ENCODE data around the gene RC3H1.
"Not testable (repeated sequence)": the region's sequence is repeated elsewhere in the genome, so short reads cannot be mapped to it uniquely, and the experiment has no call there.

Gene RC3H1

DNA sequence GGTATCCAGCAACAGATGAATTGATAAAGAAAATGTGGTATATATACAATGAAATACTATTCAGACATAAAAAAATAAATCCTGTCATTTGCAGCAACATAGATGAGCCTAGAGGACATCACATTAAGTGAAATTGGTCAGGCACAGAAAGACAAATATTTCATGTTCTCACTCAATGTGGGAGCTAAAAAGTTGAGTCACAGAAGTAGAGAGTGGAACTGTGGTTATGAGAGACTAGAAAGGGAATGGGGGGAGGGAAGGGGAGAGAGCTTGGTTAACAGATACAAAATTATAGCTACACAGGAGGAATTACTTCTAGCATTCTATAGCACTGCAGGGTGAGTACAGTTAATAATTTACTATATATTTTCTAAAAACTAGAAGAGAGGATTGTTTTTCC, 68.0 kb downstream of the RC3H1 start:
- DNase-seq (ENCODE audit: low read depth): no peak

GRCh38 chr1:173948594-173948993, 73.6 kb downstream of the RC3H1 start:
- DNase-seq (ENCODE audit: low read depth): no peak

DNA sequence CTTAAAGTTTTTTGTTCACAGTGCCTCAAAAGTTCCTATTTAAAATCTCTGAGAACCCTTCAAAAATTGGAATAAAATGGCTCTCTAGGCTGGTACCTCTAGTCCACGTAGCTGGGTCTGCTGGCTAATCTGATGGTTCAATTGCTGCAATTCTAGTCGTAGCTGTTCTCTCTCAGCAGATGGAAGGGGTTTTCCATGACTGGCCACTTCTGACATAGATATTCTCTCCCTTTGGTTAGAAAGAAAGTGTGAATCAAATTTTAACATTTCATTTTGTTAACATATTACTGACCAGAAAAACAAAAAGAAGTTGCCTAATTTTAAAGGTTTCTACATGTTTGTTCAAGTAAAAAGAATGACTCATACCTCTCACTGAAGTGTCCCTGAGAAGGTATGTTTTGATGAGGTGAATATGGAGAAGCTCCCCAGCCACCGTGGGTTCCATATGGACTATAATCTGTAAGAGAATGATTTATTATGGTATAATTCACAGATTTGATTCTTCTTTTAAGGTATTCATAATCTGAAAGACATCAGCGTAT, 75.7 kb downstream of the RC3H1 start:
- DNase-seq (ENCODE audit: low read depth): no peak

GRCh38 chr1:173937062-173937461, 85.1 kb downstream of the RC3H1 start:
- no peak for DNase-seq (ENCODE audit: low read depth)

- no peak for DNase-seq (ENCODE audit: low read depth)
Measured at GRCh38 chr1:173934440-173934839, 87.7 kb downstream of the RC3H1 start.

DNA sequence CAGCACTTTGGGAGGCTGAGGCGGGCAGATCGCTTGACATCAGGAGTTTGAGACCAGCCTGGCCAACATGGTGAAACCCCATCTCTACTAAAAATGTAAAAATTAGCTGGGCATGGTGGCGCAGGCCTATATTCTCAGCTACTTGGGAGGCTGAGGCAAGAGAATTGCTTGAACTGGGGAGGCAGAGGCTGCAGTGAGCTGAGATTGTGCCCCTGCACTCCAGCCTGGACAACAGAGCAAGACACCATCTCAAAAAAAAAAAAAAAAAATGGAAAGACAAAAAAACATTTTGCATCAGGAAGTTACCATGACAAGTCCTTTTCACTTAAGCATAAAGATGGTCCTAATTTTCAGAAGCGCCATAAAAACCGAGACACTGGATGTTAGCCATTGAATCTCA, 91.6 kb downstream of the RC3H1 start:
- DNase-seq (ENCODE audit: low read depth): not testable (repeated sequence)

DNA sequence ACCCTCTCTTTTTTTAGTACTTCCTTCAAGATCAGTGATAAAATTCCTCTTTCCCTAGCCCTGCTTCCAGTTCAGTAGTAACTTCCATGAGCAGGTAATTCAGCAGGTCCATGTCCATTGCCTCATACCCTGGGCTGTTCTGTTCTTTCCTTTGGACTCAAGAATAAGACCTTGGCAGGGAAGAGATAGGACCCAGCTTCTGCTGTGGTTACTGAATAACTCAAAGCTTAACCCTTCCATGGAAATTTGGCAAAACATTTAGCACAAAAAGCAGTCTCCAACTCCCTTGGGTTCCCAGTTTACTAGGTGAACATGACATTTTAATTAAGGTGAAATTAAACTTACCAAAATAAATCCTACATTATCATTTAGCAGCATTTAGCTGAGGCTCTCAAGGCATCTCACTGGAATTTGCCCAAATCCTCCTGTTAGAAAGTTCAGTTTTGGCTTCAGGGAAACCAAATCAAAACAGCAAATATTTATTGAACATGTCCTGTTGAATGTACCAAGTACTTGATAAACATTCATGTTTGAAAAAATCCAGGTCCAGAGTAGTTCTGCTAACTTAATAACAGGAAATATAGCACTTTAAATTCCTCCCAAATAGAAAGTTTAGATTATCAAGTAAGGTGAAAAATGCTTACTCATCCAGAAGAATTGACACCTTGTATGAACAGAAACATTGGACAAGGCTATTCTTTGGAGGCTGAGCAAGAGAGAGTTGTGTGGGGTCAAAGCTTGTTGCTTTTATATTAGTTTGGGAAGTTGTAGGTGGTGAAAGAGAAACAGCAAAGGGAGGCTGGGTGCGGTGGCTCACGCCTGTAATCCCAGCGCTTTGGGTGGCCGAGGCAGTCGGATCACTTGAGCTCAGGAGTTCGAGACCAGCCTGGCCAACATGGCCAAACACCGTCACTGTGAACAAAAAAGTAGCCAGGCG, 96.6 kb downstream of the RC3H1 start:
- no peak for DNase-seq (ENCODE audit: low read depth)

- no peak for DNase-seq (ENCODE audit: low read depth)
Measured at GRCh38 chr1:173920861-173921260, 101.3 kb downstream of the RC3H1 start.

- DNase-seq (ENCODE audit: low read depth): no peak
Measured at GRCh38 chr1:173917635-173918493, 104.3 kb downstream of the RC3H1 start.

DNA sequence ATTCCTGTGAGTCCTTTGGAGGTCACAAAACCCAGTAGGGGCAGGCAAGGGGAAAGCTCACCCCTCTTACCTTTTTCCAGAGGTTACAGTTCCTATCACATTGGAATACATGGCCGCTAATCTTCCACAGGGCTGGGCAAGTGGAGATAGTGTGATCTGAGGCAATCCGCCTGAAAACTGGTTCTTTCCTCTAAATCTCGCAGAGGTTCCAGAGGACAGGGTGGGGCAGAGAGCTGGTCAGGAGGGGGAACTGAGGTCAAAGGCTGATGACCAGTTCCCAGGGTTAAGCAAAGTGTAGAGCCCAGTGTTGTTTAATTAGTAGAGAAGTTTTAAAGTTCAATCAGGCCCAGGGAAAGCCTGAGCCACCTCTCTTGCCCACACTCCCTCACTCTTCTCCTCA, 105.0 kb downstream of the RC3H1 start, which contains the start of gene SERPINC1:
Gene SERPINC1 (minus strand): TSS at position 179 of the 400 bp plus-strand sequence. CDS start 68 bp downstream, at position 111.
- DNase-seq (ENCODE audit: low read depth): no peak

- DNase-seq (ENCODE audit: low read depth): no peak
Measured at GRCh38 chr1:173916667-173917066, 105.5 kb downstream of the RC3H1 start.

DNA sequence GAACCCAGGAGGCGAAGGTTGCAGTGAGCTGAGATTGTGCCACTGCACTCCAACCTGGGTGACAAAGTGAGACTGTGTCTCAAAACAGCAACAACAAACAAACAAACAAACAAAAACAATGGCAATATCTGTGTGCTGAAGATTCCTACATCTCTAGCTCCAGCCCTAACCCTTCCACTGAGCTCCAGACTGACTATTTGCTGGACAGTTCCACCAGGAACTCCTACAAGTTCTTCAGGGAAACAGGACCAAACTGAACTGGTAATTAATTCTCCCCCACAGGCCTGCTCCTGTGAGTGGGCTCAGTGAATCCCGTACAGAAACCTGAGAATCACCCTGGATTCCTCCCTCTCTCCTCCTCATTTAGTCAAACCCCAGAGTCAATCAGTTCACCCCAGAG, 106.6 kb downstream of the RC3H1 start:
- DNase-seq (ENCODE audit: low read depth): no peak

DNA sequence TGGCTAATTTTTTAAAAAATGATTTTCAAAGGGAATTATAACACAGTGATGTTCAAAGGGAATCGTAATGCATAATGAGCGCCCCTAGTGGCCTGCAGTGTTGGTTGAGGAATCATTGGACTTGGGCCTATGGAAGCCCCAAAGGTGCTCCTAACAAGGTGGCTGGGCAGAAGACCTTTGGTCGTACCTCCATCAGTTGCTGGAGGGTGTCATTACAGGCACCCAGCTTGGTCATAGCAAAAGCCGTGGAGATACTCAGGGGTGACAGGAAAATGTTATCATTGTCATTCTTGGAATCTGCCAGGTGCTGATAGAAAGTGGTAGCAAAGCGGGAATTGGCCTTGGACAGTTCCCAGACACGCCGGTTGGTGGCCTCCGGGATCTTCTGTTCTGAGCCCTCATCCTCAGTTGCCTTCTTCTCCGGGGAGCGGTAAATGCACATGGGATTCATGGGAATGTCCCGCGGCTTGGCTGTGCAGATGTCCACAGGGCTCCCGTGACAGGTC, 107.7 kb downstream of the RC3H1 start:
- no peak for DNase-seq (ENCODE audit: low read depth)

GRCh38 chr1:173913111-173913510, 109.0 kb downstream of the RC3H1 start:
- no peak for DNase-seq (ENCODE audit: low read depth)

GRCh38 chr1:173903827-173904531, 118.2 kb downstream of the RC3H1 start:
- DNase-seq (ENCODE audit: low read depth): no peak

GRCh38 chr1:173900992-173901391, 121.2 kb downstream of the RC3H1 start:
- no peak for DNase-seq (ENCODE audit: low read depth)

DNA sequence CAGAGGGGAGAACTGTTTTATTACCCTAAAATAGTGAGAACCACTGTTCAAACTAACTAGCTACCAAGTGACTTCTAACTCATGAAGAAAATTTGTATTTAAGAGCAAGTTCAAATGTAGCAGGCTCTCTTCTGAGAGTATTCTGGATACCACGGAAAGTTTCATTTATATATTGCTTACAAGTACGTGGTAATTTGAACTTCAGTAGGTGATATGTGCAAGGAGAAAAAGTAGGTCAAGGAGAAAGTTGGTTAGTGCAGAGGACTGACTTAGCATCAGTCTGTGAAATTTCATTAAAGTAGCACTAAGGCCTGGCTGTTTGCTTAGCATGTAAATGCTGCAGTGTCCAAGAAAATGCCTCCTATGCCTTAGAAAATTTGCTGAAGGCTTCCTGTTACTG, 121.7 kb downstream of the RC3H1 start:
- DNase-seq (ENCODE audit: low read depth): no peak

- no peak for DNase-seq (ENCODE audit: low read depth)
Measured at GRCh38 chr1:173894189-173894588, 128.0 kb downstream of the RC3H1 start.

DNA sequence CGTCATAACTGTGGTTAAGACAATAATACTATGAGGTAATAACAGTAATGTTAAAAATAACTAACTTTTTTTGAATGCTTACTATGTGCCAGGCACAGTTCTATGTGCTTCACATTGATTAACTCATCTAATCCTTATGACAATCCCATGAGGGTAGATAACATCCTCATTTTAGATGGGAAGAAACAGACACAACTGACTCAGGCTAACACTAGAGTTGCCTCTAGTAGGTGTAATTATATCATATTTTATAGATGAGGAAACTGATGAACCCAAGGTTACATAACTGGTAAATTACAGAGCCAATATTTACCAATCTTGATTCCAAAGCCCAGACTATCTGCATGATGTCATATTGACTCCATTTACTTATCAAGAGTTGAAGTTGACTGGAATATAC, 128.5 kb downstream of the RC3H1 start:
- DNase-seq (ENCODE audit: low read depth): no peak

DNA sequence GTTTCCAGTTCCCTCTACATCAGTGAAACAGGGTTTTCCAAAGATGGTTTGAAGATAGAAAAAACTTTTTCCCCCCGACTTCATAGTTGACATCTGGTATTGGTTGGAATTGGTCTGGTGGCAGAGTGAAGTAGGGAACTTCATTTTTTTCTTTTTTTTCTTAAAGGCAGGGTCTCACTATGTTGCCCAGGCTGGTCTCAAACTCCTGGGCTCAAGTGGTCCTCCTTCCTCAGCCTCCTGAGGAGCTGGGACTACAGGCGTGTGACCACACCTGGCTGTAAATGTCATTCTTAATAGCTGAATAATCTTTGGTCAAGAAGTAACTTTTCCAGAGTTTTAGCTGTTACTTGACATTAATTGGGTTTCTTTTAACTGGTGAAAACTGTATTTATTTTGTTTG, 132.3 kb downstream of the RC3H1 start:
- DNase-seq (ENCODE audit: low read depth): no peak

- DNase-seq (ENCODE audit: low read depth): no peak
Measured at GRCh38 chr1:173888749-173889148, 133.4 kb downstream of the RC3H1 start.

DNA sequence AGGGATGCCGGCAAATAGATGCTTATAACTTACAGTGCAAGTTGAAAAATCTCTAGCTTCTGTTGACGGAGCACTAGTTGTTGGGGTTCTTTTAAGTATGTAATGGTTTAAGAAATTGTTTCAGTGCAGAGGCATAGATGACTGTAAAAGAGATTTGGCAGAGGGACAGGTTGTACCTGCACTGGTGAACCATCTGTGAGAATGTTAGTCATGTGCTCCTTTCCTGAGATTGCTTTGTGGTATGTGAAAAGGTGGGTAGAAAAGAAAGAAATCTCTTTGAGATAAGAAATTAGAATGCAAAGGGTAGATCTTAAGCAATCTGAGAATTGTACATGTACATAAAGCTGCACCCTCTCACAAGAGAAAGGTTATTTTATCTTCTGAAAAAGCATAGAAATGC, 134.5 kb downstream of the RC3H1 start:
- no peak for DNase-seq (ENCODE audit: low read depth)
